SK-N-MC (cell line): ENCODE data around the gene CSF1R.

Source experiments
- DNase-seq: peaks from one replicate; pipeline ENCODE4 v3.0.0-alpha.2; 2011; ENCODE audit warnings: low read depth, low spot score
- H3K27ac ChIP-seq: fragments of 200-600 bp; sonication (generic); 2 replicates; pipeline ENCODE4 v1.5.1; 2016; ENCODE audit warnings: mixed run types
- H3K36me3 ChIP-seq: fragments of 200-600 bp; sonication (generic); 2 replicates; pipeline ENCODE4 v1.6.1; 2017; ENCODE audit warnings: antibody characterized with exemption, low read length, mixed read lengths; ENCODE audit not compliant: insufficient read depth
- H3K4me3 ChIP-seq: fragments of 200-600 bp; sonication (generic); 2 replicates; pipeline ENCODE4 v1.5.1; 2016
- H3K9ac ChIP-seq: fragments of 200-600 bp; sonication (generic); 2 replicates; pipeline ENCODE4 v1.8.0; 2017; ENCODE audit warnings: mixed run types, mixed read lengths; ENCODE audit not compliant: insufficient read length
- H3K9me3 ChIP-seq: fragments of 200-600 bp; sonication (generic); 2 replicates; pipeline ENCODE4 v1.6.1; 2017; ENCODE audit warnings: low read depth, mild to moderate bottlenecking, antibody characterized with exemption, low read length, moderate library complexity, mixed read lengths
- EZH2 ChIP-seq: fragments of 200-600 bp; sonication (generic); IDR thresholded peaks from one replicate; pipeline ENCODE4 v1.6.1; 2017; ENCODE audit warnings: antibody characterized with exemption
- FOXP2 ChIP-seq: optimal IDR thresholded peaks from 2 replicates; pipeline ENCODE3; 2011; ENCODE audit warnings: mild to moderate bottlenecking, moderate library complexity; ENCODE audit not compliant: insufficient read depth; ENCODE audit errors: extremely low read length, control extremely low read depth
- POLR2AphosphoS5 ChIP-seq: IDR thresholded peaks from 2 replicates; pipeline ENCODE4 v1.6.1; 2012; ENCODE audit warnings: mild to moderate bottlenecking, low read depth, low read length, borderline replicate concordance

The CSF1R gene

GRCh38 chr5:150117945-150118560 is 31.7 kb upstream of the CSF1R start:
- DNase-seq: no peak
- no peak overlapping the region for H3K9ac ChIP-seq
- no peak overlapping the region for H3K27ac ChIP-seq
- H3K9me3 ChIP-seq: no peaks in the 10 kb centered on the region
- TF ChIP-seq EZH2: no peak
- no peak for TF ChIP-seq POLR2AphosphoS5
- no peak for TF ChIP-seq FOXP2
- no peak overlapping the region for H3K4me3 ChIP-seq
- H3K36me3 ChIP-seq: no peaks in the 10 kb centered on the region

GRCh38 chr5:150116667-150117400 is 30.5 kb upstream of the CSF1R start:
- Histone ChIP-seq H3K27ac (no peak overlapping the region), H3K4me3 (no peak overlapping the region), H3K36me3 (no peaks in the 10 kb centered on the region), H3K9me3 (no peaks in the 10 kb centered on the region), H3K9ac (no peak overlapping the region)
- TF ChIP-seq EZH2: no peak
- no peak for TF ChIP-seq FOXP2
- no peak for TF ChIP-seq POLR2AphosphoS5
- DNase-seq: no peak

GRCh38 chr5:150114773-150115408 is 28.5 kb upstream of the CSF1R start:
- no peak for DNase-seq
- Histone ChIP-seq H3K27ac (no peak overlapping the region), H3K36me3 (no peaks in the 10 kb centered on the region), H3K4me3 (no peak overlapping the region), H3K9ac (no peak overlapping the region), H3K9me3 (no peaks in the 10 kb centered on the region)
- TF ChIP-seq FOXP2 (no peak), EZH2 (no peak), POLR2AphosphoS5 (no peak)

- Histone ChIP-seq H3K9me3 (no peaks in the 10 kb centered on the region), H3K4me3 (no peak overlapping the region), H3K9ac (no peak overlapping the region), H3K27ac (no peak overlapping the region), H3K36me3 (no peaks in the 10 kb centered on the region)
- no peak for TF ChIP-seq FOXP2
- TF ChIP-seq POLR2AphosphoS5: no peak
- TF ChIP-seq EZH2: no peak
- no peak for DNase-seq
Measured at GRCh38 chr5:150114102-150114641, 27.8 kb upstream of the CSF1R start.

GRCh38 chr5:150113047-150113744 is 26.8 kb upstream of the CSF1R start:
- H3K36me3 ChIP-seq: no peaks in the 10 kb centered on the region
- H3K9me3 ChIP-seq: no peaks in the 10 kb centered on the region
- no peak overlapping the region for H3K9ac ChIP-seq
- no peak overlapping the region for H3K27ac ChIP-seq
- H3K4me3 ChIP-seq: no peak overlapping the region
- TF ChIP-seq EZH2: no peak
- TF ChIP-seq POLR2AphosphoS5: no peak
- TF ChIP-seq FOXP2: no peak
- DNase-seq: no peak

GRCh38 chr5:150112201-150113046 is 26.1 kb upstream of the CSF1R start:
- DNase-seq: no peak
- no peak overlapping the region for H3K27ac ChIP-seq
- H3K9me3 ChIP-seq: no peaks in the 10 kb centered on the region
- no peak overlapping the region for H3K9ac ChIP-seq
- H3K36me3 ChIP-seq: no peaks in the 10 kb centered on the region
- H3K4me3 ChIP-seq: no peak overlapping the region
- TF ChIP-seq FOXP2 (no peak), POLR2AphosphoS5 (no peak), EZH2 (no peak)

- TF ChIP-seq POLR2AphosphoS5 (no peak), EZH2 (no peak), FOXP2 (no peak)
- no peak for DNase-seq
- H3K9ac ChIP-seq: no peak overlapping the region
- no peaks in the 10 kb centered on the region for H3K36me3 ChIP-seq
- H3K27ac ChIP-seq: no peak overlapping the region
- no peaks in the 10 kb centered on the region for H3K9me3 ChIP-seq
- no peak overlapping the region for H3K4me3 ChIP-seq
Measured at GRCh38 chr5:150111122-150111521, 24.8 kb upstream of the CSF1R start.

GRCh38 chr5:150109921-150110320 is 23.6 kb upstream of the CSF1R start:
- no peak for DNase-seq
- no peak overlapping the region for H3K4me3 ChIP-seq
- H3K9ac ChIP-seq: no peak overlapping the region
- TF ChIP-seq POLR2AphosphoS5: no peak
- TF ChIP-seq FOXP2: no peak
- TF ChIP-seq EZH2: no peak
- no peaks in the 10 kb centered on the region for H3K36me3 ChIP-seq
- H3K27ac ChIP-seq: peak overlapping the region; percentile 86; the same call in 1 of the 2 replicates
- no peaks in the 10 kb centered on the region for H3K9me3 ChIP-seq
